PC-3 (cell line): ENCODE measurements around the gene POU2F1. TPM values are rescaled to one million over a fixed set of nuclear protein-coding genes. Genes with fewer than 3 reads are reported as not detected.

Experiments used
- ATAC-seq: fragments of 200-7000 bp; cut with Tn5 transposase; 2 replicates; pipeline ENCODE4 v1.9.1; 2020; ENCODE audit warnings: mild to moderate bottlenecking, moderate library complexity
- BruUV-seq: library from RNA; stranded (reverse); fragments of 400-500 nt; replicated peaks from 2 replicates; lab custom pipeline; 2021; lab: Mats Ljungman, UMichigan
- CTCF ChIA-PET: fragments of 300-600 bp; sonication (Branson Sonifier 250); formaldehyde crosslinking; loops from one replicate; lab custom pipeline; 2022; ENCODE audit warnings: antibody characterized with exemption; lab: Charles Lee
- POLR2A ChIA-PET: fragments of 300-600 bp; sonication (Branson Sonifier 250); formaldehyde crosslinking; loops from one replicate; lab custom pipeline; 2022; ENCODE audit warnings: antibody characterized with exemption; ENCODE audit not compliant: unreplicated experiment; lab: Charles Lee
- DNase-seq: peaks from one replicate; pipeline ENCODE4 v3.0.0-alpha.2; 2015
- H2AFZ ChIP-seq: fragments of 300-600 bp; sonication (generic); 2 replicates; pipeline ENCODE4 v1.6.0; 2016; ENCODE audit warnings: antibody characterized with exemption, low read length
- H3F3A ChIP-seq: fragments of 300-600 bp; sonication (generic); one replicate; pipeline ENCODE4 v1.6.0; 2017; ENCODE audit warnings: antibody characterized with exemption, low read length, control low read depth, mild to moderate bottlenecking; ENCODE audit not compliant: unreplicated experiment
- H3K27ac ChIP-seq: fragments of 300-600 bp; sonication (generic); 2 replicates; pipeline ENCODE4 v1.5.1; 2016; ENCODE audit warnings: mild to moderate bottlenecking, low read length
- H3K27me3 ChIP-seq: fragments of 300-600 bp; sonication (generic); 2 replicates; pipeline ENCODE4 v1.6.1; 2016; ENCODE audit warnings: low read length, mixed read lengths
- H3K36me3 ChIP-seq: fragments of 300-600 bp; sonication (generic); 2 replicates; pipeline ENCODE4 v1.6.1; 2016; ENCODE audit warnings: low read depth, mixed run types, low read length, mixed read lengths
- H3K4me1 ChIP-seq: fragments of 300-600 bp; sonication (generic); 2 replicates; pipeline ENCODE4 v1.5.1; 2016; ENCODE audit warnings: low read length; ENCODE audit not compliant: insufficient read depth
- H3K4me2 ChIP-seq: fragments of 300-600 bp; sonication (generic); 2 replicates; pipeline ENCODE4 v1.6.0; 2016; ENCODE audit warnings: low read length
- H3K4me3 ChIP-seq: fragments of 300-600 bp; sonication (generic); 2 replicates; pipeline ENCODE4 v1.5.1; 2016; ENCODE audit warnings: mild to moderate bottlenecking, low read length, mixed read lengths
- H3K79me2 ChIP-seq: fragments of 300-600 bp; sonication (generic); 2 replicates; pipeline ENCODE4 v1.6.1; 2017; ENCODE audit warnings: low read length, mixed read lengths
- H3K9ac ChIP-seq: fragments of 300-600 bp; sonication (generic); 2 replicates; pipeline ENCODE4 v1.6.0; 2016; ENCODE audit warnings: mild to moderate bottlenecking, low read length
- H3K9me2 ChIP-seq: fragments of 300-600 bp; sonication (generic); replicated peaks from 2 replicates; pipeline ENCODE4 v1.6.1; 2016; ENCODE audit warnings: mixed run types, low read length, mixed read lengths
- H3K9me3 ChIP-seq: fragments of 300-600 bp; sonication (generic); 2 replicates; pipeline ENCODE4 v1.6.1; 2016; ENCODE audit warnings: low read length, mixed read lengths
- H4K20me1 ChIP-seq: fragments of 300-600 bp; sonication (generic); 2 replicates; pipeline ENCODE4 v1.6.1; 2016; ENCODE audit warnings: low read length, mixed read lengths
- CTCF ChIP-seq: fragments of 300-600 bp; sonication (generic); conservative IDR thresholded peaks from 2 replicates; pipeline ENCODE4 v1.5.1; 2017; ENCODE audit warnings: antibody characterized with exemption, low read depth, mild to moderate bottlenecking, low read length
- EZH2 ChIP-seq: fragments of 300-600 bp; sonication (generic); IDR thresholded peaks from one replicate; pipeline ENCODE4 v1.6.1; 2017; ENCODE audit warnings: antibody characterized with exemption, mild to moderate bottlenecking, low read length; ENCODE audit not compliant: unreplicated experiment
- EZH2phosphoT487 ChIP-seq: fragments of 300-600 bp; sonication (generic); IDR thresholded peaks from 2 replicates; pipeline ENCODE4 v1.6.1; 2018; ENCODE audit warnings: mild to moderate bottlenecking, antibody characterized with exemption, low read length, borderline replicate concordance
- intact Hi-C: fragments of 100-400 bp; cut with micrococcal nuclease; formaldehyde crosslinking; loops from 2 replicates; pipeline ENCODE4 v1.9.0; 2023
- total RNA-seq: library from RNA; depleted of rRNA; stranded (reverse); fragments of >200 nt; gene quantifications from 2 replicates; pipeline ENCODE4 v1.2.3, GENCODE V29; 2014

Gene POU2F1
- total RNA-seq, 1 experiment from 2014 or later: 8.7 TPM

- no peaks in the 10 kb centered on the region for H3K4me1 ChIP-seq
- no peak overlapping the region for H3K9ac ChIP-seq
- no peak overlapping the region for H3K27ac ChIP-seq
- no peak overlapping the region for H3K4me3 ChIP-seq
- H2AFZ ChIP-seq: no peak overlapping the region
- no peaks in the 10 kb centered on the region for H3K27me3 ChIP-seq
- H3K4me2 ChIP-seq: no peak overlapping the region
- H3K79me2 ChIP-seq: no peaks in the 10 kb centered on the region
- no peaks in the 10 kb centered on the region for H3K9me2 ChIP-seq
- no peaks in the 10 kb centered on the region for H3K9me3 ChIP-seq
- H4K20me1 ChIP-seq: no peaks in the 10 kb centered on the region
- H3F3A ChIP-seq: no peaks in the 10 kb centered on the region
- POLR2A ChIA-PET: no interaction called here
- intact Hi-C loops: no loop called here
- BruUV-seq: no TSS peak
- DNase-seq: no peak
- no peak for ATAC-seq
- H3K36me3 ChIP-seq: peaks cover 9% of the 10 kb centered on the region; the same call in 1 of the 2 replicates
- CTCF ChIA-PET: no interaction called here
- TF ChIP-seq CTCF: no peak
- no peak for TF ChIP-seq EZH2
- no peak for TF ChIP-seq EZH2phosphoT487
These were observed 192.6 kb downstream of the POU2F1 start for GRCh38 chr1:167413328-167413727.

GRCh38 chr1:167416506-167416905, 195.8 kb downstream of the POU2F1 start:
- H3K9me2 ChIP-seq: no peaks in the 10 kb centered on the region
- peaks cover 8% of the 10 kb centered on the region; the same call in 1 of the 2 replicates for H3K36me3 ChIP-seq
- no peaks in the 10 kb centered on the region for H3K79me2 ChIP-seq
- BruUV-seq: no TSS peak
- no peak overlapping the region for H3K27ac ChIP-seq
- ATAC-seq: no peak
- intact Hi-C loops: no loop called here
- no peak overlapping the region for H3K4me3 ChIP-seq
- no peak overlapping the region for H3K4me2 ChIP-seq
- no peaks in the 10 kb centered on the region for H4K20me1 ChIP-seq
- CTCF ChIA-PET: interaction anchor here (0.5 to 0.6 kb wide), 2 partner anchors 149 to 352 kb away, joined by 4 to 9 read pairs; no protein-coding TSS in a partner anchor
- no peaks in the 10 kb centered on the region for H3F3A ChIP-seq
- POLR2A ChIA-PET: no interaction called here
- H2AFZ ChIP-seq: no peak overlapping the region
- no peak overlapping the region for H3K9ac ChIP-seq
- DNase-seq: no peak
- H3K27me3 ChIP-seq: no peaks in the 10 kb centered on the region
- no peaks in the 10 kb centered on the region for H3K9me3 ChIP-seq
- peaks cover 7% of the 10 kb centered on the region; the same call in 1 of the 2 replicates for H3K4me1 ChIP-seq
- TF ChIP-seq EZH2phosphoT487 (no peak), CTCF (no peak), EZH2 (no peak)

GRCh38 chr1:167418391-167418790, 197.7 kb downstream of the POU2F1 start:
- no TSS peak for BruUV-seq
- CTCF ChIA-PET: no interaction called here
- H3K79me2 ChIP-seq: no peaks in the 10 kb centered on the region

More at GRCh38 chr1:167418391-167418790, 197.7 kb downstream of the POU2F1 start:
- Histone ChIP-seq H4K20me1 (no peaks in the 10 kb centered on the region), H3F3A (no peaks in the 10 kb centered on the region), H3K27me3 (no peaks in the 10 kb centered on the region), H2AFZ (no peak overlapping the region), H3K4me1 (peaks cover 7% of the 10 kb centered on the region; the same call in 1 of the 2 replicates), H3K4me2 (no peak overlapping the region), H3K27ac (no peak overlapping the region), H3K4me3 (no peak overlapping the region), H3K9me3 (no peaks in the 10 kb centered on the region), H3K9me2 (no peaks in the 10 kb centered on the region), H3K36me3 (no peaks in the 10 kb centered on the region), H3K9ac (no peak overlapping the region)
- intact Hi-C loops: no loop called here
- no peak for ATAC-seq
- POLR2A ChIA-PET: interaction anchor here (0.7 kb wide), 1 partner anchor 299 kb away, joined by 3 read pairs; no protein-coding TSS in a partner anchor
- DNase-seq: no peak
- TF ChIP-seq EZH2 (no peak), EZH2phosphoT487 (no peak), CTCF (no peak)
